KOPT-K1 (cell line): ENCODE results near the gene PGAP6.
"Not testable (repeated sequence)": the region's sequence is repeated elsewhere in the genome, so short reads cannot be mapped to it uniquely, and the experiment has no call there.

Source experiments
- H3K27ac ChIP-seq: fragments of 200-600 bp; sonication (generic); 2 replicates; pipeline ENCODE4 v1.5.1; 2016; ENCODE audit warnings: antibody characterized with exemption, mild to moderate bottlenecking, low read depth, low read length; ENCODE audit not compliant: poor library complexity, severe bottlenecking
- H3K36me3 ChIP-seq: fragments of 200-600 bp; sonication (generic); 2 replicates; pipeline ENCODE4 v1.5.1; 2017; ENCODE audit warnings: antibody characterized with exemption, mild to moderate bottlenecking, low read length, moderate library complexity; ENCODE audit not compliant: insufficient read depth
- H3K9me3 ChIP-seq: fragments of 200-600 bp; sonication (generic); 2 replicates; pipeline ENCODE4 v1.5.1; 2017; ENCODE audit warnings: antibody characterized with exemption, low read length, mild to moderate bottlenecking; ENCODE audit not compliant: insufficient read depth, poor library complexity, severe bottlenecking

PGAP6 gene

DNA sequence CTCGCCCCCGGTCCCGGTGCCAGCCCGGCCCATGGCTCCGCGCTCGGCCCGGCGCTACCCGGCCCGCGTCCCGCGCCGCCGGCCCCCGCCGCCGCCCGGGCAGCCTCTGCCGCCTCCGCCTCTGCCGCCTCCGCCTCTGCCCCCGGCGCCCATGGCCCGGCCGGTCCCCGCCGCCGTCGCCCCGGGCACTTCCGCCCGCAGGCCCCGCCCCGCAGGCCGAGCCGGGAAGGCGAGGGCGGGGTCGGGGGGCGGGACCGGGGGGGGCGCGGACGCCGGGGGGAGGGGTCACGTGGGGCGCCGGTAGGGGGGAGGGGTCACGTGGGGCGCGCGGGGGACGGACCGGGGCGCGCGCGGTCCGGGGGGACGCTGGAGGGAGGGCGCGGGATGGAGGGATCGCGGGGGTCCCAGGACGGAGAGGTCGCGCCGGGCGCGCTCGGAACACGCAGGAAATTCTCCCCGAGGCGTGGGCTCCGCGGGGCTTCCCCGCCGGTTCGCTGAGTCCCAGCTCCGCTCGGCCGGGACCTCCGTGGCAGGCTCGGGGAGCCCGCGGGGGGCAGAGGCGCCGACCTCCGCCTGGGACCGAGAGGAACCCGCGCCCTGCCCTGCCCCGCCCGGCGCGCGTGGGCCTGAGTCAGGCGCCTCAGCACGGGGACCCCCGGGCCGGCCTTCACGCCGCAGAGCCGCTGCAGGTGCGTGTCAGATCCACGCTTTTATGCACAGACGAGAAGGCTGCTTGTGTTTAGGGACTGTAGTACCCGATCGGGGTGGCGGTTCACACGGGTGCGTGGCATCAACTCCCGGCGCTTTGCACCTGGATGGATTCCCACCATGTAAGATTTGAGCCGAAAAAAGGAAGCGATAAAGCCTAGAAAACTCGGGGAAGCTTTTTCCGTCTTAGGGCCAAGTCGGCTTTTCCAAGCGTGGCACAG is at the start of gene PGAP6:
Gene PGAP6, minus strand, starts transcription at position 190 of the 929 bp plus-strand sequence. Its CDS starts 157 bp downstream, at position 33.
- Histone ChIP-seq H3K36me3 (peaks cover 4% of the 10 kb centered on the region; the same call in 1 of the 2 replicates), H3K27ac (peak within 1 kb of the TSS; percentile 57), H3K9me3 (no peaks in the 10 kb centered on the region)

DNA sequence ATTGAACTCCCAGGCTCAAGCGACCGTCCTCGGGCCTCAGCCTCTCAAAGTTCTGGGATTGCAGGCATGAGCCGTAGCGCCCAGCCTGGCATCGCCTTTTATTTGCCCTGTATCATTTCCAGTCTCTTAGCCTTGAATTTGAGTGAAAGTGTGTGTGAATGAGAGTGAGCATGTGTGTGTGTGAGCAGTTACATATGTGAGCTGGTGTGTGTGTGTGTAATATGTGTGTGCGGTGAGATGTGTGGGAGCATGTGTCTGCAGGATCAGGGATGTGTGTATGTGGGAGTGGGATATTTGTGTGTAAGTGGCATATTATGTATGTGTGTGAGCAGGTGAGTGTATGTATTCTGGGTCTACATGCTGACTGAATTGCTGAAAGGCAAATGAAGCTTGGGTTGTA is 49.1 kb upstream of the PGAP6 start:
- peaks cover 23% of the 10 kb centered on the region; the same call in 1 of the 2 replicates for H3K36me3 ChIP-seq
- no peaks in the 10 kb centered on the region for H3K9me3 ChIP-seq
- no peak overlapping the region for H3K27ac ChIP-seq

DNA sequence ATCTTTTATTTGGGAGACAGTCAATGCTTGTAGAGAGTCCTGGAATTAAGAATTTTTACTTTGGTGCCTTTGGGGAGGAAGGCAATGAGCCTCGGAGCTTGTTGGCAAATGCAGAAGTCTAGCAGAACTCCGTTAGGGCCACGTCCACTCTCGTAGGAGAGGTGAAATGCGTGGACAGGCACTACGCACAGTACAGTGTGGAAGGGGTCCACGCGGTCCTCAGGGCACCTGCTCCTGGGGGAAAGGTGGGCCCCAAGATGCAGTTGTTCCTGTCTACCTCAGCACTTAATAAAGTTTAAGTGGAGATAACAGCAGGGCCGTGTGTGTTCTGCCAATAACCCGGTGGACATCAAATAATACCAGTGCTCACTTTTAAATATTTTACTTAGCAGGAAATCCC is 45.5 kb upstream of the PGAP6 start:
- Histone ChIP-seq H3K9me3 (no peaks in the 10 kb centered on the region), H3K36me3 (0 out of 2 replicates have a peak, but pooled peaks cover 4% of the 10 kb centered on the region), H3K27ac (no peak overlapping the region)

GRCh38 chr16:426906-427249 is 45.1 kb upstream of the PGAP6 start:
- Histone ChIP-seq H3K27ac (no peak overlapping the region), H3K36me3 (0 out of 2 replicates have a peak, but pooled peaks cover 4% of the 10 kb centered on the region), H3K9me3 (no peaks in the 10 kb centered on the region)

DNA sequence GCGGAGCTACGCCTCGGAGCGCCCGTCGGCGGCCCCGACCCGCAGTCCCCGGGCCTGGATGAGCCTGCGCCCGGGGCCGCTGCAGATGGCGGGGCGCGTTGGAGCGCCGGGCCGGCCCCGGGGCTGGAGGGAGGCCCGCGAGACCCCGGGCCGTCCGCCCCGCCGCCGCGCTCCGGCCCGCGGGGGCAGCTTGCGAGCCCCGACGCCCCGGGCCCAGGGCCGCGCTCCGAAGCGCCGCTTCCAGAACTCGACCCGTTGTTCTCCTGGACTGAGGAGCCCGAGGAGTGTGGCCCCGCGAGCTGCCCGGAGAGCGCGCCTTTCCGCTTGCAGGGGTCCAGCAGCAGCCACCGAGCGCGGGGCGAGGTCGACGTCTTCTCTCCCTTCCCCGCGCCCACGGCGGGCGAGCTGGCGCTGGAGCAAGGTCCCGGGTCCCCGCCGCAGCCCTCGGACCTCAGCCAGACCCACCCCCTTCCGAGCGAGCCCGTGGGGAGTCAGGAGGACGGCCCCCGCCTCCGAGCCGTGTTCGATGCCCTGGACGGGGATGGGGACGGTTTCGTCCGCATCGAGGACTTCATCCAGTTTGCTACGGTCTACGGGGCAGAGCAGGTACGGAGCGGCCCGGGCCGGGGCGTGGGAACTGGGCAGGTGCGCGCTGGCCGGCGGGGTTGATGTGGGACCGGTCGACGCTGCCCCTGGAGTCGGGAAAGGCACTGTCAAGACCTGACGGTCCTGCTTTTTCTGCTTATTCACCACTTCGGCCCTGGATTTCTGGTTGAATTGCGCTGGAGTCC is 44.5 kb upstream of the PGAP6 start:
- no peaks in the 10 kb centered on the region for H3K9me3 ChIP-seq
- peak overlapping the region; percentile 49 for H3K27ac ChIP-seq
- 0 out of 2 replicates have a peak, but pooled peaks cover 4% of the 10 kb centered on the region for H3K36me3 ChIP-seq

- H3K27ac ChIP-seq: peak overlapping the region; percentile 49
- H3K36me3 ChIP-seq: 0 out of 2 replicates have a peak, but pooled peaks cover 4% of the 10 kb centered on the region
- H3K9me3 ChIP-seq: no peaks in the 10 kb centered on the region
Observed at GRCh38 chr16:425740-426114, 43.9 kb upstream of the PGAP6 start.

DNA sequence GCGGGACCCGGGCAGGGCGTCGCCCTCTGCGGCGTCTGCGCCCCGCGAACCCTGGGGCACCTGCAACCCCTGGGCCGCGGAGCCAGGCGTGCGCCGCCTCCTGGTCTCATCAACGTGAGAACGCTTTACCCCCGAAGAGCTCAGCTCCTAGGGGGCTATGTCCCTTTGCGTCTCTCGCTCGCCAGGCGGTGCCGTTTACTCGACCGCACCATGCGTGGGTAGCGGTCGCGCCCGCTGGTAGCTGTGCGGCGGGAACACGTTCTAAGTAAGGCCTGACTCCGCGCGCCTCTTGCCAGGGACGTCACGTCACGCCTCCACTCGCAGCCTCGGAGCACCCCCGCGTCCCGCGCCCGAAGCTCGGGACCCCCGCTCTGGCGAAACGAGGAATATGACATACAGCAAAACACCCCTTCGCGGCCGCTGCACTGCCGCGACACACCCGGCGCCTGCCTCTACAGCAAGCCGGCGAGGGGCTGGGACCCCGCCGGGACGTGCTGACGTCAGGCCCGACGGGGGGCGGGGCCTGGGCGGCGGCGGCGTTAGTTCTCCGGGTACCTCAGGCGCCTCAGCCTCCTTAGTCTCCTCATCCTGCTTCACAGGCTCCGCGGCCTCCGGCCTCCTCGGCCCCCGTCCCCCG is 43.4 kb upstream of the PGAP6 start, which contains the start of gene RAB11FIP3:
Gene RAB11FIP3, plus strand, starts transcription at position 568 of the 637 bp plus-strand sequence. CDS start 358 bp downstream, outside the sequence.
- peak within 1 kb of the TSS; percentile 49 for H3K27ac ChIP-seq
- H3K9me3 ChIP-seq: no peaks in the 10 kb centered on the region
- 0 out of 2 replicates have a peak, but pooled peaks cover 4% of the 10 kb centered on the region for H3K36me3 ChIP-seq

- Histone ChIP-seq H3K9me3 (no peaks in the 10 kb centered on the region), H3K36me3 (no peaks in the 10 kb centered on the region), H3K27ac (peak overlapping the region; percentile 49)
Observed at GRCh38 chr16:424623-425081, 42.9 kb upstream of the PGAP6 start.

- no peaks in the 10 kb centered on the region for H3K36me3 ChIP-seq
- no peaks in the 10 kb centered on the region for H3K9me3 ChIP-seq
- no peak overlapping the region for H3K27ac ChIP-seq
Observed at GRCh38 chr16:424033-424622, 42.4 kb upstream of the PGAP6 start.

GRCh38 chr16:422179-422578 is 40.4 kb upstream of the PGAP6 start:
- H3K9me3 ChIP-seq, H3K36me3 ChIP-seq, H3K27ac ChIP-seq: not testable (repeated sequence)

GRCh38 chr16:415170-415498 is 33.4 kb upstream of the PGAP6 start:
- H3K9me3 ChIP-seq, H3K27ac ChIP-seq, H3K36me3 ChIP-seq: not testable (repeated sequence)

DNA sequence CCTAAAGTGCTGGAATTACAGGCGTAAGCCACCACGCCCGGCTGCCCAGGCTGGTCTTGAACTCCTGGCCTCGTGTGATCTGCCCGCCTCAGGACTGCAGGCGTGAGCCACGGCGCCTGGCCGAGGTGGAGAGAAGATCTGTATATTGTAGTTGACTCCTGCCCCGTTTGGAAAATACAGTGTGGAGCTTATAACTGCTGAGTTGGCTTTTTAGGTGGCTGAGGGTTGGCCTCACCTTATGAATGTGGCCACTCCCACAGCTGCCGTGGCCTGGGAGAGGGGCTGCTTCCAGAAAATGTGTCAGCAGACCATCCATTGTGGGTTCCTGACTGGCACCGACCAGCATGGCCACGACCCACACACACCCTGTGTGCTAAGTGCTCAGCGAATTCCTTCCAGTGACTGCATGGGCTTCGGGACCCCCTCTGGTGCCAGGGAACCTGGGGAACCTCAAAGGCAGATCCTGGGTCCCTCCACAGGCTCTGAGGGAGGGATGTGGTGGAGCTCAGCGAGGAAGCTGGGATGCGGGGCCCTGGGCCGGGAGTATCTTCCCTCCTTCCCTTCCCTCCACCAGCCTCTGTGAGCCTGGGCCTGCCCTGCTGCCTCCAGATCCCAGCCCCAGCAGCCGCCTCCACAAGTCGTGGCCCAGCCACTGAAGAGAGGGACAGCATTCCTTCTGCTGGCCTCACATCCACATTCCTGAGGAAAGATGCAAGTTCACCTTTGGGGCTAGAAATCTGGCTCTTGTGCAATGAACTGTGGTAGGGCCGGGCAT is 32.8 kb upstream of the PGAP6 start:
- no peak overlapping the region for H3K27ac ChIP-seq

GRCh38 chr16:411576-412265 is 29.9 kb upstream of the PGAP6 start:
- H3K36me3 ChIP-seq: peaks cover 3% of the 10 kb centered on the region; the same call in 1 of the 2 replicates
- H3K27ac ChIP-seq: no peak overlapping the region
- no peaks in the 10 kb centered on the region for H3K9me3 ChIP-seq

More for the DNA sequence above, 32.8 kb upstream of the PGAP6 start:
- H3K36me3 ChIP-seq: peaks cover 3% of the 10 kb centered on the region; the same call in 1 of the 2 replicates
- H3K9me3 ChIP-seq: no peaks in the 10 kb centered on the region
